Measurements from ENCODE around the gene STRA6.

The STRA6 gene

GRCh38 chr15:74132681-74133651 lies 69.6 kb downstream of the STRA6 start:
- no peak for DNase-seq (ENCODE audit: low read depth in 2 of 2)

DNA sequence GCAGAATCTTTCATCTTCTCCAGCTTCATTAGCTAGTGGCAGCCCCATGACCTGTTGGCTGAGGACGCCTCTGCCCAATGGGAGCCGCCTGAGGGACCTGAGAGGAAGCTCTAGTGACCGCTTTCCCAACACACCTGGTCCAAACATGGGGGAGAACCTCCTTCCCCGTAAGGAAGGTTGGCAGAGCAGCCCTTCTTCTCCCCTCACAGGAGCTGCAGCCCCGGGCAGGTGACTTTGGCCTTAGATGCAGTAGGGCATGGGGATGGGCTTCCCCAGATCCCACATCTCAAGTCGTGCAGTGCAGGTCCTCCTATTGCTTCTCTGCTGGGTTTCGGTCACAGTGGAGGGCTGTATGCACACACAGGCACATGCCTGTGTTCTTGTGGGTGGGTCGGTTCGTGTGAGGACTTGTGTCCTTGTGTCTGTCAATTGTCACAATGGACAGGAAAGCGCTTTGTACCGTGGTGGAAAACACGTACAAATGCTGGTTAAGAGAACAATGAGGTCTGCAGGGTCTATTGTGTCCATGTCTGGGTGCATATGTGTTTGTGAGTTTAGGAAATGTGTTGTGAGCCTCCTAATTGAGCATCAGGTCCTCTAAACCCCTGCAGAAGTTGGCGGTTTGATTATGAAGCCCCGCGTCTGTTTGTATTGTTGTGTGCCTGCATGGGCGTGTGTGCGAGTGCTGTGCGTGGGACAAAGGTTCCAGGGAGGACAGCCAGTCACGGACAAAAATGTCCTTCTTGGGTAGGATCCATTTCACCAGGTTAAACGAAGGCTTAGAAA lies 70.8 kb downstream of the STRA6 start:
- DNase-seq (ENCODE audit: low read depth in 2 of 2) = no peak

DNA sequence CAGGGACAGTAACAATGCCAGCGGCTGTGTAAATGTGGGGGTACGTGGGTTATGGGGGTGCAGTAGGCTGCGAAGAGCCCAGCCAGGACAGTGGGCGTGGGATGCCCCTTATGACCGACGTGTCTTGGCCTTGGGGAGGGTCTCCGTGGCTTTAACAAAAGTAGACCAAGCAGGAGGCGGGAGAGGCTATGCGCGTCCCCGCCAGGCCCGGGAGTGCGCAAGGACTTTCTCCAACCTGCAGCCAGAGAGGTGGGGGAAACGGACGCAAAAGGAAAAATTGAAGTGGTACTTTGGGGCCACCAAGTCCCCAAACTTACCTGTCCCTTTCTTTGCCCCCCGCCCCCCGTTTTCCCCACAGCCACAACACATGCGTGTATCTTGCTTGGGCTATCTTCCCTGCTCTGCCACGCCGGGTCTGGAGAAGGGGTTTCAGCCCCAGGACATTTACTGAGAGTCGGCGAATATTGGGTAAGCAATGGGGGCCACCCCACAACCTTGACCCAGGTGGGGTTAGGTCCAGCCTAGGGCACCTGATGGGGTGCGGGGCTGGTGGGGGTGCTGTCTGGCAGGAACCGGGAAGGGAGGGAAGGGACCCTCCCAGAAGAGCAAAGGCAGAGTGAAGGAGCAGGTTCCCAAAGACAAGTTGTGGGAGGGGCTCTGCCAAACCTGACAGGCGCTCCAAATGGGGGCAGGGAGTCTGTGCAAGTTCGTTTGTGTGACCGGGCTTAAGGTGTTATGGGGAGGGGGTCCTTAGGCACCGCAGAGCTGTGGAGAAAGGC lies 71.5 kb downstream of the STRA6 start:
- no peak for DNase-seq (ENCODE audit: low read depth in 2 of 2)

DNA sequence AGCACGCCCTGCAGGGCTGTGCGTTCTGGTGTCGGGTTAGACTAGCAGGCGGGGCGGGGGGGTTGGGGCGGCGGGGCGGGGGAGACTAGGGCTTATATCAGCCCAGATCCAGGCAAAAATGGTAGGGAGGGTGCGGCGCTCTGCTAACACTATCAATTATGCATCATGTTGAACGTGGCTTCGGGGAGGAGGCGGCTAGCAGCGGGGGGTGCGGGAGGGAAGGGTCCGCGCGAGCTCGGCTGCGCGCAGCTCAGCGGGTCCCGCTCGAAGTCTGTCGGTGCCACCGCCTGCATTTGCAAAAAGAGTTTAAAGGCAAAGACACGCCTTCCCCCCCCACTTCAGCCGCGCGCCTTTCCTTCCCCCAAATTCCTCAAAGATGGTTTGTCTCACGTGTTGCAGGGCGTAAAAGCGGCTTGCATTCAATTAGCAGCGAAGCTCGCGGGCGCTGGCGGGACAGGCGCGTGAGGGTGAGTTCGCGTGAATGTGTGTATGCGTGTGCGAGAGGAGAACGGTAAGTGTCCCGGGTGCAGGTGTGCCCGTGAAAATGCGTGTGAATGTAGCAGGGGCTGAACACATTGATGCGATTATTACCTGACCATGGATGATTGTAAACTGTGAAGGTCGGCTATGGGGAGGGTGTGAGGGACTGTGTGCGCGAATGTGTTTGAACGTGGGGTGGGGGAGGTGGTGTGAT lies 72.3 kb downstream of the STRA6 start, which contains the start of gene ISLR2:
Gene ISLR2 (plus strand): TSS at position 432 of the 694 bp plus-strand sequence. CDS start 2,169 bp downstream, outside the sequence.
- no peak for DNase-seq (ENCODE audit: low read depth in 2 of 2)

DNA sequence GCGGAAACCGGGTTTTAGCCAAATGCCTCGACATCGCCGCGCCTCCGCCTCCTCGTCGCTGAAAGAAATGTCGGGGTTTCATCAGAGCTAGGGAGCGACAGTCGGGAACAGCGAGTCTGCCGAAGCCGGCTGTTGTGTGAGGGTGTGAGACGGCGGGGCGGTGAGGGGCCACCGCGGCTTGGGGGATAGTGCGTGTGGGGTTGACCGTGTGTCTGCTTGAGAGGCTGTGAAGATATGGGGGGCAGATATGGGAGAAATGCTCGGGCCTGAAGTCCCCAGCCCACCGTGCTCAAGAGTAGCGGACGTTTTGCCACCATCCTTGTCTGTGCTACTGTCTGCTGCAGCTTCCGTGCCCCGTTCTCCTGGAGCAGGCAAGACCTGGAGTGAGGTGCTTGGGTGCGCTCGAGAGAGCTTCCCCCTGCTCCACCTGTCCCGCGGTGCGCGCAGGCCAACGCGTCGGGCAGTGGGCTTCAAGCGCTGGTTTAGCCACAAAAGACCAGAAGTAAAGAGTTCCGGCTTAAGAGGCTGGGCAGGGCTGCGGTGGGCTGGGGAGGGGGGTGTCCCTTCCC lies 72.9 kb downstream of the STRA6 start:
- DNase-seq (ENCODE audit: low read depth in 2 of 2) = no peak

Measured in stimulated activated CD8-positive, alpha-beta memory T cell treated with anti-CD3 and anti-CD28 coated beads, Interleukin-2, amount 100 ng/mL, for 48 hours (primary cell).